Measurements from ENCODE around the gene ENTPD8.

Gene ENTPD8

GRCh38 chr9:137431416-137431931, 9.7 kb downstream of the ENTPD8 start:
- no peak overlapping the region for H3K4me3 ChIP-seq (ENCODE audit: low read depth, low read length)

GRCh38 chr9:137430723-137431415, 10.3 kb downstream of the ENTPD8 start:
- H3K4me3 ChIP-seq (ENCODE audit: low read depth, low read length), result no peak overlapping the region

GRCh38 chr9:137429974-137430722, 11.0 kb downstream of the ENTPD8 start:
- no peak overlapping the region for H3K4me3 ChIP-seq (ENCODE audit: low read depth, low read length)

GRCh38 chr9:137429546-137429890, 11.6 kb downstream of the ENTPD8 start:
- no peak overlapping the region for H3K4me3 ChIP-seq (ENCODE audit: low read depth, low read length)

GRCh38 chr9:137428841-137429545, 12.2 kb downstream of the ENTPD8 start:
- H3K4me3 ChIP-seq (ENCODE audit: low read depth, low read length), result no peak overlapping the region

- H3K4me3 ChIP-seq (ENCODE audit: low read depth, low read length), result no peak overlapping the region
Measured at GRCh38 chr9:137428311-137428630, 12.9 kb downstream of the ENTPD8 start.

- H3K4me3 ChIP-seq (ENCODE audit: low read depth, low read length), result no peak overlapping the region
Measured at GRCh38 chr9:137427454-137428310, 13.5 kb downstream of the ENTPD8 start.

- no peak overlapping the region for H3K4me3 ChIP-seq (ENCODE audit: low read depth, low read length)
Measured at GRCh38 chr9:137426018-137426681, 15.0 kb downstream of the ENTPD8 start.

GRCh38 chr9:137423514-137424291, 17.5 kb downstream of the ENTPD8 start:
- H3K4me3 ChIP-seq (ENCODE audit: low read depth, low read length), result peak overlapping the region; percentile 39

- peak within 1 kb of the TSS; percentile 86 for H3K4me3 ChIP-seq (ENCODE audit: low read depth, low read length)
Measured at GRCh38 chr9:137422604-137423513, 18.3 kb downstream of the ENTPD8 start, which contains the start of the genes EXD3 and NOXA1. TSS of gene EXD3 (minus strand) at chr9:137423162. CDS start at chr9:137395357, 27,805 bp downstream. TSS of gene NOXA1 (plus strand) at chr9:137423393. CDS start at chr9:137423530, 137 bp downstream.

- peak overlapping the region; percentile 86 for H3K4me3 ChIP-seq (ENCODE audit: low read depth, low read length)
Measured at GRCh38 chr9:137421838-137422603, 19.1 kb downstream of the ENTPD8 start.

- H3K4me3 ChIP-seq (ENCODE audit: low read depth, low read length), result no peak overlapping the region
Measured at GRCh38 chr9:137417161-137418021, 23.8 kb downstream of the ENTPD8 start.

- no peak overlapping the region for H3K4me3 ChIP-seq (ENCODE audit: low read depth, low read length)
Measured at GRCh38 chr9:137416563-137417151, 24.5 kb downstream of the ENTPD8 start.

- no peak overlapping the region for H3K4me3 ChIP-seq (ENCODE audit: low read depth, low read length)
Measured at GRCh38 chr9:137416006-137416562, 25.1 kb downstream of the ENTPD8 start.

GRCh38 chr9:137415451-137415850, 25.7 kb downstream of the ENTPD8 start:
- H3K4me3 ChIP-seq (ENCODE audit: low read depth, low read length), result no peak overlapping the region

- H3K4me3 ChIP-seq (ENCODE audit: low read depth, low read length), result no peak overlapping the region
Measured at GRCh38 chr9:137412431-137412830, 28.7 kb downstream of the ENTPD8 start.
